WTC11 (cell line): ENCODE results near the gene PGAP6. TPM values are rescaled to one million over a fixed set of nuclear protein-coding genes. Genes with fewer than 3 reads are reported as not detected.
"Not testable (repeated sequence)": the region's sequence is repeated elsewhere in the genome, so short reads cannot be mapped to it uniquely, and the experiment has no call there.

ENCODE experiments used
- ATAC-seq: fragments of 200-7000 bp; cut with Tn5 transposase; 2 replicates; pipeline ENCODE4 v1.10.0; 2021; ENCODE audit warnings: mild to moderate bottlenecking, moderate library complexity
- CTCF ChIA-PET: fragments of 300-600 bp; sonication (Branson Sonifier 250); formaldehyde crosslinking; loops from one replicate; lab custom pipeline; 2021; ENCODE audit warnings: antibody characterized with exemption; lab: Charles Lee
- POLR2A ChIA-PET: fragments of 350-600 bp; sonication (Branson Sonifier 250); formaldehyde crosslinking; loops from one replicate; lab custom pipeline; 2021; ENCODE audit warnings: antibody characterized with exemption; lab: Charles Lee
- DNase-seq: peaks from one replicate; pipeline ENCODE4 v3.0.0; 2021; ENCODE audit warnings: low spot score
- H3K27ac Mint-ChIP-seq: 2 replicates; pipeline ENCODE4 v1.8.0; 2021; ENCODE audit warnings: mixed read lengths
- H3K27me3 Mint-ChIP-seq: 2 replicates; pipeline ENCODE4 v1.8.0; 2021; ENCODE audit warnings: low read depth, mild to moderate bottlenecking, moderate library complexity, mixed read lengths
- H3K36me3 Mint-ChIP-seq: 2 replicates; pipeline ENCODE4 v1.8.0; 2021; ENCODE audit warnings: mixed read lengths
- H3K4me1 Mint-ChIP-seq: 2 replicates; pipeline ENCODE4 v1.8.0; 2022; ENCODE audit warnings: mixed read lengths
- H3K4me3 Mint-ChIP-seq: 2 replicates; pipeline ENCODE4 v1.8.0; 2021; ENCODE audit warnings: mild to moderate bottlenecking, moderate library complexity, mixed read lengths
- H3K9me3 Mint-ChIP-seq: 2 replicates; pipeline ENCODE4 v1.8.0; 2021; ENCODE audit warnings: mixed read lengths
- FOXJ3 ChIP-seq: sonication (generic); formaldehyde crosslinking; IDR thresholded peaks from 2 replicates; pipeline ENCODE4 v1.9.0; 2021; ENCODE audit warnings: missing genetic modification reagents, mild to moderate bottlenecking, borderline replicate concordance
- GABPB1 ChIP-seq: sonication (generic); formaldehyde crosslinking; IDR thresholded peaks from 2 replicates; pipeline ENCODE4 v1.8.1; 2023; ENCODE audit warnings: mild to moderate bottlenecking, missing genetic modification reagents
- JAZF1 ChIP-seq: fragments of 250-450 bp; sonication (Bioruptor Pico); IDR thresholded peaks from 2 replicates; pipeline ENCODE4 v1.9.0; 2021; ENCODE audit warnings: moderate library complexity, mild to moderate bottlenecking, inconsistent platforms
- NFYB ChIP-seq: sonication (generic); formaldehyde crosslinking; conservative IDR thresholded peaks from 2 replicates; pipeline ENCODE4 v1.8.0; 2022; ENCODE audit warnings: low read depth, missing genetic modification reagents
- RELA ChIP-seq: sonication (generic); formaldehyde crosslinking; IDR thresholded peaks from 2 replicates; pipeline ENCODE4 v1.8.1; 2022; ENCODE audit warnings: missing genetic modification reagents, mild to moderate bottlenecking, borderline replicate concordance
- RORB ChIP-seq: fragments of 250-450 bp; sonication (Bioruptor Pico); IDR thresholded peaks from 2 replicates; pipeline ENCODE4 v1.9.0; 2021; ENCODE audit warnings: mild to moderate bottlenecking
- TEAD1 ChIP-seq: sonication (generic); formaldehyde crosslinking; IDR thresholded peaks from 2 replicates; pipeline ENCODE4 v1.8.0; 2022; ENCODE audit warnings: mild to moderate bottlenecking, missing genetic modification reagents
- TP53 ChIP-seq: sonication (generic); formaldehyde crosslinking; IDR thresholded peaks from 2 replicates; pipeline ENCODE4 v1.8.1; 2023; ENCODE audit warnings: mild to moderate bottlenecking, missing genetic modification reagents
- ZNF121 ChIP-seq: sonication (generic); formaldehyde crosslinking; IDR thresholded peaks from 2 replicates; pipeline ENCODE4 v1.8.0; 2023; ENCODE audit warnings: missing genetic modification reagents
- ZNF219 ChIP-seq: sonication (generic); formaldehyde crosslinking; IDR thresholded peaks from 2 replicates; pipeline ENCODE4 v1.8.0; 2023; ENCODE audit warnings: missing genetic modification reagents, mild to moderate bottlenecking, borderline replicate concordance
- ZNF317 ChIP-seq: sonication (generic); formaldehyde crosslinking; IDR thresholded peaks from 2 replicates; pipeline ENCODE4 v1.8.1; 2023; ENCODE audit warnings: low read depth, mild to moderate bottlenecking, moderate library complexity, missing genetic modification reagents, borderline replicate concordance
- total RNA-seq: library from RNA; stranded (reverse); gene quantifications from 3 replicates; pipeline ENCODE4 v1.2.3, GENCODE V29; 2021
- TF ChIP-seq, protein P1 (sequence below): sonication (generic); formaldehyde crosslinking; IDR thresholded peaks from 2 replicates; pipeline ENCODE4 v1.8.0; 2023; ENCODE audit warnings: mild to moderate bottlenecking, missing genetic modification reagents
- TF ChIP-seq, protein P2 (sequence below): fragments of 250-450 bp; sonication (Bioruptor Pico); IDR thresholded peaks from 2 replicates; pipeline ENCODE4 v1.8.0; 2021; ENCODE audit warnings: mild to moderate bottlenecking
- TF ChIP-seq, protein P3 (sequence below): fragments of 250-450 bp; sonication (Bioruptor Pico); IDR thresholded peaks from 2 replicates; pipeline ENCODE4 v2.1.2; 2022; ENCODE audit warnings: mild to moderate bottlenecking, moderate library complexity
- TF ChIP-seq, protein P4 (sequence below): fragments of 250-450 bp; sonication (Bioruptor Pico); IDR thresholded peaks from 2 replicates; pipeline ENCODE4 v1.9.0; 2021; ENCODE audit warnings: mild to moderate bottlenecking, borderline replicate concordance
- TF ChIP-seq, protein P5 (sequence below): sonication (generic); formaldehyde crosslinking; IDR thresholded peaks from 2 replicates; pipeline ENCODE4 v1.8.0; 2022; ENCODE audit warnings: mild to moderate bottlenecking, missing genetic modification reagents

Gene PGAP6
- total RNA-seq, 1 experiment from 2014 or later = 108 TPM

DNA sequence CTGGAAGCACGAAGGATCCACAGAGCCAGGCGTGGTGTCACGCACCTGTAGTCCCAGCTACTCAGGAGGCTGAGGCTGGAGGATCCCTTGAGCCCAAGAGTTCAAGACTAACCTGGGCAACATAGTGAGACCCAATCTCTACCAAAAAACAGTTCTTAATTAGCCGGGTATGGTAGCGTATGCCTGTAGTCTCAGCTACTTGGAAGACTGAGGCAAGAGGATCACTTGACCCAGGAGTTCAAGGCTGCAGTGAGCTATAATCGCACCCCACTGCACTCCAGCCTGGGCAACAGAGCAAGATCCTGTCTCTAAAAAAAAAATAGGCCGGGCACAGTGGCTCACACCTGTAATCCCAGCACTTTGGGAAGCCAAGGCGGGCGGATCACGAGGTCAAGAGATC is 33.3 kb downstream of the PGAP6 start:
- DNase-seq, POLR2A ChIA-PET, H3K27me3 Mint-ChIP-seq, ATAC-seq, H3K9me3 Mint-ChIP-seq, H3K4me1 Mint-ChIP-seq, H3K4me3 Mint-ChIP-seq: not testable (repeated sequence)
- peaks cover 36% of the 10 kb centered on the region for H3K36me3 Mint-ChIP-seq
- TF ChIP-seq ZNF121 (CRISPR knock-in tag) = peak; percentile 86
- H3K27ac Mint-ChIP-seq = 0 out of 2 replicates have a peak overlapping the region, but pooled peaks have one; percentile 72
- CTCF ChIA-PET = interaction anchor here (1.0 kb wide), 1 partner anchor 13 kb away, joined by 3 read pairs; no protein-coding TSS in a partner anchor

DNA sequence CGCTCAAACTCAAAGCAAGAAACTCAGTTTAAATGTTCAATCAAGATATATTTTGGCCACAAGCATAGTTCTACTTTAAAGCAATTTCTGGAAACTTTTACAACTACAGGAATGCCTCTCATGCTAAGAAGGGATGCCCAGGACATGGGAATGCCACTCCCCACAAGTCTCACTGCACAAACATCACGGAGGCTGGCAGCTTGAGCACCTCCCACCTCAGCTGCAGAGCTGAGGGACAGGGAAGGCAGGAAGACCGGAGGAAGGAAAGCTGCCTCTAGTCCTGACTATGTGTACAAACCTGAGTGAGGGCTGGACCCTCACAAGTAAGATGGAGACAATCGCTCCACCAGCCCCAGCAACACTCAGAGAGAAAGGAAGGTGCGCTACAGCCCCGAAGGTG is 34.6 kb downstream of the PGAP6 start:
- no peak overlapping the region for H3K4me3 Mint-ChIP-seq
- H3K4me1 Mint-ChIP-seq = peaks cover 13% of the 10 kb centered on the region
- peak overlapping the region; percentile 88 for H3K27ac Mint-ChIP-seq
- ChIA-PET CTCF (no interaction called here), POLR2A (no interaction called here)
- TF ChIP-seq JAZF1 (CRISPR knock-in tag) (no peak), TEAD1 (CRISPR knock-in tag) (no peak), ZNF121 (CRISPR knock-in tag) (no peak), ZNF219 (CRISPR knock-in tag) (no peak)
- TF ChIP-seq, protein P1, sequence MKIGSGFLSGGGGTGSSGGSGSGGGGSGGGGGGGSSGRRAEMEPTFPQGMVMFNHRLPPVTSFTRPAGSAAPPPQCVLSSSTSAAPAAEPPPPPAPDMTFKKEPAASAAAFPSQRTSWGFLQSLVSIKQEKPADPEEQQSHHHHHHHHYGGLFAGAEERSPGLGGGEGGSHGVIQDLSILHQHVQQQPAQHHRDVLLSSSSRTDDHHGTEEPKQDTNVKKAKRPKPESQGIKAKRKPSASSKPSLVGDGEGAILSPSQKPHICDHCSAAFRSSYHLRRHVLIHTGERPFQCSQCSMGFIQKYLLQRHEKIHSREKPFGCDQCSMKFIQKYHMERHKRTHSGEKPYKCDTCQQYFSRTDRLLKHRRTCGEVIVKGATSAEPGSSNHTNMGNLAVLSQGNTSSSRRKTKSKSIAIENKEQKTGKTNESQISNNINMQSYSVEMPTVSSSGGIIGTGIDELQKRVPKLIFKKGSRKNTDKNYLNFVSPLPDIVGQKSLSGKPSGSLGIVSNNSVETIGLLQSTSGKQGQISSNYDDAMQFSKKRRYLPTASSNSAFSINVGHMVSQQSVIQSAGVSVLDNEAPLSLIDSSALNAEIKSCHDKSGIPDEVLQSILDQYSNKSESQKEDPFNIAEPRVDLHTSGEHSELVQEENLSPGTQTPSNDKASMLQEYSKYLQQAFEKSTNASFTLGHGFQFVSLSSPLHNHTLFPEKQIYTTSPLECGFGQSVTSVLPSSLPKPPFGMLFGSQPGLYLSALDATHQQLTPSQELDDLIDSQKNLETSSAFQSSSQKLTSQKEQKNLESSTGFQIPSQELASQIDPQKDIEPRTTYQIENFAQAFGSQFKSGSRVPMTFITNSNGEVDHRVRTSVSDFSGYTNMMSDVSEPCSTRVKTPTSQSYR = no peak
- TF ChIP-seq, protein P2, sequence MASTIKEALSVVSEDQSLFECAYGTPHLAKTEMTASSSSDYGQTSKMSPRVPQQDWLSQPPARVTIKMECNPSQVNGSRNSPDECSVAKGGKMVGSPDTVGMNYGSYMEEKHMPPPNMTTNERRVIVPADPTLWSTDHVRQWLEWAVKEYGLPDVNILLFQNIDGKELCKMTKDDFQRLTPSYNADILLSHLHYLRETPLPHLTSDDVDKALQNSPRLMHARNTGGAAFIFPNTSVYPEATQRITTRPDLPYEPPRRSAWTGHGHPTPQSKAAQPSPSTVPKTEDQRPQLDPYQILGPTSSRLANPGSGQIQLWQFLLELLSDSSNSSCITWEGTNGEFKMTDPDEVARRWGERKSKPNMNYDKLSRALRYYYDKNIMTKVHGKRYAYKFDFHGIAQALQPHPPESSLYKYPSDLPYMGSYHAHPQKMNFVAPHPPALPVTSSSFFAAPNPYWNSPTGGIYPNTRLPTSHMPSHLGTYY = no peak
- TF ChIP-seq, protein P3, sequence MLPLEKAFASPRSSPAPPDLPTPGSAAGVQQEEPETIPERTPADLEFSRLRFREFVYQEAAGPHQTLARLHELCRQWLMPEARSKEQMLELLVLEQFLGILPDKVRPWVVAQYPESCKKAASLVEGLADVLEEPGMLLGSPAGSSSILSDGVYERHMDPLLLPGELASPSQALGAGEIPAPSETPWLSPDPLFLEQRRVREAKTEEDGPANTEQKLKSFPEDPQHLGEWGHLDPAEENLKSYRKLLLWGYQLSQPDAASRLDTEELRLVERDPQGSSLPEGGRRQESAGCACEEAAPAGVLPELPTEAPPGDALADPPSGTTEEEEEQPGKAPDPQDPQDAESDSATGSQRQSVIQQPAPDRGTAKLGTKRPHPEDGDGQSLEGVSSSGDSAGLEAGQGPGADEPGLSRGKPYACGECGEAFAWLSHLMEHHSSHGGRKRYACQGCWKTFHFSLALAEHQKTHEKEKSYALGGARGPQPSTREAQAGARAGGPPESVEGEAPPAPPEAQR = no peak
- TF ChIP-seq, protein P4, sequence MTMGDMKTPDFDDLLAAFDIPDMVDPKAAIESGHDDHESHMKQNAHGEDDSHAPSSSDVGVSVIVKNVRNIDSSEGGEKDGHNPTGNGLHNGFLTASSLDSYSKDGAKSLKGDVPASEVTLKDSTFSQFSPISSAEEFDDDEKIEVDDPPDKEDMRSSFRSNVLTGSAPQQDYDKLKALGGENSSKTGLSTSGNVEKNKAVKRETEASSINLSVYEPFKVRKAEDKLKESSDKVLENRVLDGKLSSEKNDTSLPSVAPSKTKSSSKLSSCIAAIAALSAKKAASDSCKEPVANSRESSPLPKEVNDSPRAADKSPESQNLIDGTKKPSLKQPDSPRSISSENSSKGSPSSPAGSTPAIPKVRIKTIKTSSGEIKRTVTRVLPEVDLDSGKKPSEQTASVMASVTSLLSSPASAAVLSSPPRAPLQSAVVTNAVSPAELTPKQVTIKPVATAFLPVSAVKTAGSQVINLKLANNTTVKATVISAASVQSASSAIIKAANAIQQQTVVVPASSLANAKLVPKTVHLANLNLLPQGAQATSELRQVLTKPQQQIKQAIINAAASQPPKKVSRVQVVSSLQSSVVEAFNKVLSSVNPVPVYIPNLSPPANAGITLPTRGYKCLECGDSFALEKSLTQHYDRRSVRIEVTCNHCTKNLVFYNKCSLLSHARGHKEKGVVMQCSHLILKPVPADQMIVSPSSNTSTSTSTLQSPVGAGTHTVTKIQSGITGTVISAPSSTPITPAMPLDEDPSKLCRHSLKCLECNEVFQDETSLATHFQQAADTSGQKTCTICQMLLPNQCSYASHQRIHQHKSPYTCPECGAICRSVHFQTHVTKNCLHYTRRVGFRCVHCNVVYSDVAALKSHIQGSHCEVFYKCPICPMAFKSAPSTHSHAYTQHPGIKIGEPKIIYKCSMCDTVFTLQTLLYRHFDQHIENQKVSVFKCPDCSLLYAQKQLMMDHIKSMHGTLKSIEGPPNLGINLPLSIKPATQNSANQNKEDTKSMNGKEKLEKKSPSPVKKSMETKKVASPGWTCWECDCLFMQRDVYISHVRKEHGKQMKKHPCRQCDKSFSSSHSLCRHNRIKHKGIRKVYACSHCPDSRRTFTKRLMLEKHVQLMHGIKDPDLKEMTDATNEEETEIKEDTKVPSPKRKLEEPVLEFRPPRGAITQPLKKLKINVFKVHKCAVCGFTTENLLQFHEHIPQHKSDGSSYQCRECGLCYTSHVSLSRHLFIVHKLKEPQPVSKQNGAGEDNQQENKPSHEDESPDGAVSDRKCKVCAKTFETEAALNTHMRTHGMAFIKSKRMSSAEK (CRISPR knock-in tag) = no peak
- TF ChIP-seq, protein P5, sequence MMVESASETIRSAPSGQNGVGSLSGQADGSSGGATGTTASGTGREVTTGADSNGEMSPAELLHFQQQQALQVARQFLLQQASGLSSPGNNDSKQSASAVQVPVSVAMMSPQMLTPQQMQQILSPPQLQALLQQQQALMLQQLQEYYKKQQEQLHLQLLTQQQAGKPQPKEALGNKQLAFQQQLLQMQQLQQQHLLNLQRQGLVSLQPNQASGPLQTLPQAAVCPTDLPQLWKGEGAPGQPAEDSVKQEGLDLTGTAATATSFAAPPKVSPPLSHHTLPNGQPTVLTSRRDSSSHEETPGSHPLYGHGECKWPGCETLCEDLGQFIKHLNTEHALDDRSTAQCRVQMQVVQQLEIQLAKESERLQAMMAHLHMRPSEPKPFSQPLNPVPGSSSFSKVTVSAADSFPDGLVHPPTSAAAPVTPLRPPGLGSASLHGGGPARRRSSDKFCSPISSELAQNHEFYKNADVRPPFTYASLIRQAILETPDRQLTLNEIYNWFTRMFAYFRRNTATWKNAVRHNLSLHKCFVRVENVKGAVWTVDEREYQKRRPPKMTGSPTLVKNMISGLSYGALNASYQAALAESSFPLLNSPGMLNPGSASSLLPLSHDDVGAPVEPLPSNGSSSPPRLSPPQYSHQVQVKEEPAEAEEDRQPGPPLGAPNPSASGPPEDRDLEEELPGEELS = no peak
- H3K27me3 Mint-ChIP-seq = no peaks in the 10 kb centered on the region; the same call in 1 of the 2 replicates
- no peak for ATAC-seq
- no peak for DNase-seq
- no peaks in the 10 kb centered on the region for H3K9me3 Mint-ChIP-seq
- peaks cover 45% of the 10 kb centered on the region for H3K36me3 Mint-ChIP-seq

DNA sequence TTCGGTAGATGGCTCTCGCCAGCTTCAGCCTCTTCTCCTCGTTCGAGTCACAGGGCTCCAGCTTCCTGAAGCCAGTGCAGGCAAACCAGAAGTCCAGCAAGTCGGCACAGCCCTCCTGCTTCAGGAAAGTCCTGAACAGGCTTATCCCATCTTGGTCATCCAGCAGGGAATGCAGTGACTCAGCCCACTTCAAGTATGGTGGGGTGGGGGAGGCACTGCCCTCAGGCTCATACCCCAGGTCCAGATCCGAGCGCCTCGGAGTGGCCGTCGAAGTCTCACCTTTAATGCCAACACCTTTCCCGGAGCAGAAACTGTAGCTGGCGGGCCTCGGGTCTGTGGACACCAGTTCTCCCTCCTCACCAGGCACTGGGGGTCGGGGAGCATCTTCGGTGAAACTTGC is 35.2 kb downstream of the PGAP6 start:
- peaks cover 17% of the 10 kb centered on the region for H3K4me1 Mint-ChIP-seq
- TF ChIP-seq ZNF317 (CRISPR knock-in tag) (no peak), RELA (no peak), RORB (CRISPR knock-in tag) (no peak), FOXJ3 (no peak), GABPB1 (no peak), NFYB (no peak), TP53 (CRISPR knock-in tag) (no peak)
- TF ChIP-seq, protein P1 = no peak

More for the DNA sequence above, 35.2 kb downstream of the PGAP6 start:
- Mint-ChIP-seq H3K36me3 (peaks cover 51% of the 10 kb centered on the region), H3K27ac (peak overlapping the region; percentile 57; the same call in 1 of the 2 replicates), H3K9me3 (peaks cover 4% of the 10 kb centered on the region; the same call in 1 of the 2 replicates), H3K27me3 (no peaks in the 10 kb centered on the region; the same call in 1 of the 2 replicates), H3K4me3 (no peak overlapping the region)
- DNase-seq (no peak), ATAC-seq (no peak)
- POLR2A ChIA-PET = no interaction called here
- CTCF ChIA-PET = no interaction called here
